Inflammatory macrophage treated with lipopolysaccharide for 4 hours (primary cell): ENCODE results near the gene MYH14.
A peak's percentile ranks its signal among the peaks of the same experiment; 100 is the strongest.
"Not testable (repeated sequence)": the region's sequence is repeated elsewhere in the genome, so short reads cannot be mapped to it uniquely, and the experiment has no call there.

Source experiments
- DNase-seq: peaks from one replicate; pipeline ENCODE4 v3.0.0-alpha.2; 2020

MYH14 gene

DNA sequence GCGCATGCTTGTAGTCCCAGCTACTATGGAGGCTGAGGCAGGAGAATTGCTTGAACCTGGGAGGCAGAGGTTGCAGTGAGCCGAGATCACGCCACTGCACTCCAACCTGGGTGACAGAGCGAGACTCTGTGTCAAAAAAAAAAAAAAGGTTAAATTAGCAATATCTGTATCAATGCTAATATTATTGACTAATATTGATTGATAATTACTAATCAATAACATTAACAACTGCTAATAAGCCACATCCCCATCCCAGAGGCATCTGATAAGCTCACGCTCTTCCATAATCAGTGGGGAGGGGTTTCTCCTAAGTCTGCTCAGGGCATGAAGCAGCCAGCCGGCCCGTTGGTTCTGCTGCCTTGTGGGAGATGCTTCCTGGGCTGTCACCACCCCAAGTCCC is 24.7 kb downstream of the MYH14 start:
- not testable (repeated sequence) for DNase-seq

GRCh38 chr19:50230379-50231351 is 27.2 kb downstream of the MYH14 start:
- DNase-seq: no peak

DNA sequence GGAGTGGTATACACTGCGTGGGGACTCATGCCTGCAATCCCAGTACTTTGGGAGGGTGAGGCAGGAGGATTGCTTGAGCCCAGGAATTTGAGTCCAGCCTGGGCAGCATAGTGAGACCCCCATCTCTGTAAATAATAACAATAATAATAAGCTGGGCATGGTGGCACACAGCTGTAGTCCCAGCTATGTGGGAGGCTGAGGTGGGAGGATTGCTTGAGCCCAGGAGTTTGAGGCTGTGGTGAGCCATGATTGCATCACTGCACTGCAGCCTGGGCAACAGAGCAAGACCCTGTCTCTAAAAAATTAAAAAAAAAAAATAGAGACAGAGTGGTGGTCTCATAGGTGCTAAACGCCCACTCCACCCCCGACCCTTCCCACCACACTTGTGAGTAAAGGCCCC is 28.0 kb downstream of the MYH14 start:
- not testable (repeated sequence) for DNase-seq

GRCh38 chr19:50231821-50232220 is 28.4 kb downstream of the MYH14 start:
- DNase-seq: no peak

- DNase-seq: no peak
Observed at GRCh38 chr19:50232600-50232999, 29.2 kb downstream of the MYH14 start.

GRCh38 chr19:50233308-50233910 is 30.0 kb downstream of the MYH14 start:
- no peak for DNase-seq

DNA sequence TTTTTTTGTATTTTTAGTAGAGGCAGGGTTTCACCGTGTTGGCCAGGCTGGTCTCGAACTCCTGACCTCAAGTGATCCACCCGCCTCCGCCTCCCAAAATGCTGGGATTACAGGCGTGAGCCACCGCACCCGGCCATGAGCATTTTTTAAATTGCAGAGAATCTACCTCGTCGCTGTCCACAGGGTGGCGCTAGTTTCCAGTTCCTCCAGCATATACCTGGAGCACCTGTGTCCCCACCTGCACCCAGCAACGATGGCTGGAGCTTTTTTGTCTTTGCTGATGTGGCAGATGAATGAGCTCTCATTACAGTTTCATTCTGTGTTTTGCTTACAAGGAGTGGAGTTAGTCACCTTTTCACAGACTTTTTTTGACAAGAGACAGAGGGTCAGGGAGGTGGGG is 34.1 kb downstream of the MYH14 start:
- not testable (repeated sequence) for DNase-seq

- DNase-seq: no peak
Observed at GRCh38 chr19:50238043-50238442, 34.6 kb downstream of the MYH14 start.

GRCh38 chr19:50239921-50240590 is 36.6 kb downstream of the MYH14 start:
- DNase-seq: no peak

GRCh38 chr19:50242581-50242980 is 39.2 kb downstream of the MYH14 start:
- peak; percentile 9 for DNase-seq

DNA sequence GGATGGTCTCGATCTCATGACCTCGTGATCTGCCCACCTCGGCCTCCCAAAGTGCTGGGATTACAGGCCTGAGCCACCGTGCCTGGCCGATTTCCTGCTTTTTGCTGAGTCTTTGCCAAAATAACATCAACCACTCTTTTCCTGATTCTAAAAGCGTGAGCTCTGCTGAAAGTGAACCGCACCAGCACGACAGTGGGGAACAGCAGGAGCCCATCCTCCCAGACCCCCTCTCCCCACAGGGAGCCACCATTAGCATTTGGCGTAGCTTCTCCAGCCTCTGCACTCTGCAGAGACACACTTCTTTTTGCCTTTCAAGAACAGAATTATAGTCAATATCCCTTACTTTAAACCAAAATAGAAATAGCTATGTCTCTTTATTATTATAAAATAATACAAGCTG is 41.3 kb downstream of the MYH14 start:
- no peak for DNase-seq

DNA sequence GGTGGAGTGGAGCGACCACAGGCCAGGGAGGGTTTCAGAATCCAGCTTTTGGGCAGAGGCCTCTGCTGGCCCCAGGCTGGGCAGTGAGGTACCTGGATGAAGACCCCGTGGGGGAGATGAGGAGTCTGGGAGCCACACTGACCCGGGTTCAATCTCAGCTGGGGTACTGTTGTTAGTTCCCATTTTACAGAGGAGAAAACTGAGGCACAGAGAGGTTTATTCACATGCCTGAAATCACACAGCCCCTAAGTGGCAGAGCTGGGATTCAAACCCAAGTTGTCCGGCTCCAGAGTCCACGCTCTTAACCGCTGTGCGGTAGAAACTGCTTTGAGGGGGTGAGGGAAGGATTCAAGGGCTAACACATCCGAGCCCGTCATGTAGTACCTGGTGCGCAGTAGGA is 45.0 kb downstream of the MYH14 start:
- DNase-seq: no peak

DNA sequence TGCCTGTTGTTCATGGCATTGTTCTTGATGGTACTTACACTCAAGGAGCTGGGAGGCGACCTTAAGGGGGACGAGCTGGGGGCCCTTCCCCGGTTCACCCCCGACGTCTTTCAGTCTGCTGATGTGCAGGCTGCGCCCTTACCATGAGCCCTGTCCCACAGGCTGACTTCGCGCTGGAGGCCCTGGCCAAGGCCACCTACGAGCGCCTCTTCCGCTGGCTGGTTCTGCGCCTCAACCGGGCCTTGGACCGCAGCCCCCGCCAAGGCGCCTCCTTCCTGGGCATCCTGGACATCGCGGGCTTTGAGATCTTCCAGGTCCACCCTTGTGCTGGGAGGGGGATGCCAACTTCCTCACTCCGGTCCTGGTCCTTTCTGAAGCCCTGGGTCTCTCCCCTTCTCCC is 45.4 kb downstream of the MYH14 start:
- DNase-seq: no peak

DNA sequence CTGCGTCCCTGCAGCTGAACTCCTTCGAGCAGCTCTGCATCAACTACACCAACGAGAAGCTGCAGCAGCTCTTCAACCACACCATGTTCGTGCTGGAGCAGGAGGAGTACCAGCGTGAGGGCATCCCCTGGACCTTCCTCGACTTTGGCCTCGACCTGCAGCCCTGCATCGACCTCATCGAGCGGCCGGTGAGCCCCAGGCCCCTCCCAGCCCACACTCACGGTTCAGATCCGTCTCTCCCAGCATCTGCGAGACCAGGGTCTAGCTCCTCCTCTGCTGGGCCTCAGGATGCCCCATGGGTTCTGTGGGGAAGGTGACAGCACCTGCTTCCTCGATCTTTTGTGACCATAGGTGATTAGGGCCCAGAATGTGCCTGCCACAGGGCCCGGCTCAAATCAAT is 46.2 kb downstream of the MYH14 start:
- DNase-seq: no peak

GRCh38 chr19:50250450-50251136 is 47.2 kb downstream of the MYH14 start:
- no peak for DNase-seq

DNA sequence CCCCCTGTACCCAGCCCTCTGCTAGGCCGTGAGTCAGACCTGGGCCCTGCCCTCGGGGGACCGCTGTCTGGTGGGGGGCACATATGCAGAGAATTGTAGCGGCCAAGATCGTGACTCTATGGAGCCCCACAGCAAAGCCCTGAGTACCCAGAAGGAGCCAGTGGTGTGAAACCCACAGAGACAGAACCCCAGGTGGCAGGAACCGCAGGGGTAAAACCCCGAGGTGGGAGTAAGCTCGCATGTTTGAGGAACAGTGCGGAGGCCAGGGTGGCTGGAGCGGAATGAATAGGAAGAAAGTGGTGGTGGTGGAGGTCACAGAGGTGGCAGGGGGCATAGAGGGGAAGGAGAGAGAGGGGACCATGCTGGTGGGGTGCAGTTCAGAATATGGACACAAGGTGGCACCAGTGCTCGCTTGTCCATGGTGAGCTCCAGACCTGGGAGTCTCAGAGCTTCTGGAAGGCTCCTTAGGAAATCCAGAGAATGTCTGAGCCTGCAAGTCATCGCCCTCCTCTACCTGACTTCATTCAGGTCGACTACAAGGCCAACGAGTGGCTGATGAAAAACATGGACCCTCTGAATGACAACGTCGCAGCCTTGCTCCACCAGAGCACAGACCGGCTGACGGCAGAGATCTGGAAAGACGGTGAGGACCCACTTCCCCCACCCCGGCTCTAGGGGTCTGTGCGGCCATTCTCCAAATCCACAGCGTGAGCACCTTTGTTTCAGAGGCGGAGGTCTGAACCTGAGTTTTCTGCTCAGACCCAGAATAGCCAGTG is 48.9 kb downstream of the MYH14 start:
- DNase-seq: peak; percentile 12

GRCh38 chr19:50252887-50253268 is 49.5 kb downstream of the MYH14 start:
- no peak for DNase-seq

- no peak for DNase-seq
Observed at GRCh38 chr19:50255115-50255514, 51.7 kb downstream of the MYH14 start.

- no peak for DNase-seq
Observed at GRCh38 chr19:50257141-50257540, 53.7 kb downstream of the MYH14 start.

GRCh38 chr19:50258918-50259372 is 55.5 kb downstream of the MYH14 start:
- peak; percentile 18 for DNase-seq

- DNase-seq: no peak
Observed at GRCh38 chr19:50261446-50261970, 58.1 kb downstream of the MYH14 start.

DNA sequence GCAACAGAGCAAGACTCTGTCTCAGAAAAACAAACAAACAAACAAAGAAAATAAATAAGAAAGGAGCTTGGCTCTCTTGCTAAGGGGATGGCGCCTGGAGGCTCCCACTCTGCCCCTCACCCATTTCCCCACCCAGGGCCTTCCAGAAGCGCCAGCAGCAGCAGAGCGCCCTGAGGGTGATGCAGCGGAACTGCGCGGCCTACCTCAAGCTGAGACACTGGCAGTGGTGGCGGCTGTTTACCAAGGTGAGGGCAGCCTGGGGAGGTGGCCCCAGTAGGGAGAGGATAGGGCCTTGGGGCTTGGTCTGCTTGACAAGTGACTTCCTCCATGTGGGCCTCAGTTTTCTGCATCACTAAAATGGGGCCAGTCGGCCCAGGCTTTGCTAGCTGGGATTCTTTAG is 59.8 kb downstream of the MYH14 start:
- DNase-seq: no peak
